HG03159 (cell line): ENCODE results near the gene SERINC2.
"Not testable (repeated sequence)": the region's sequence is repeated elsewhere in the genome, so short reads cannot be mapped to it uniquely, and the experiment has no call there.

Source experiments
- ATAC-seq: cut with Tn5 transposase; IDR thresholded peaks from one replicate; pipeline ENCODE4 v1.9.1; 2021; ENCODE audit warnings: mild to moderate bottlenecking, moderate library complexity; ENCODE audit not compliant: unreplicated experiment

The SERINC2 gene

GRCh38 chr1:31382379-31382989, 30.5 kb upstream of the SERINC2 start:
- ATAC-seq: no peak

- no peak for ATAC-seq
Observed at GRCh38 chr1:31383967-31384366, 29.0 kb upstream of the SERINC2 start.

DNA sequence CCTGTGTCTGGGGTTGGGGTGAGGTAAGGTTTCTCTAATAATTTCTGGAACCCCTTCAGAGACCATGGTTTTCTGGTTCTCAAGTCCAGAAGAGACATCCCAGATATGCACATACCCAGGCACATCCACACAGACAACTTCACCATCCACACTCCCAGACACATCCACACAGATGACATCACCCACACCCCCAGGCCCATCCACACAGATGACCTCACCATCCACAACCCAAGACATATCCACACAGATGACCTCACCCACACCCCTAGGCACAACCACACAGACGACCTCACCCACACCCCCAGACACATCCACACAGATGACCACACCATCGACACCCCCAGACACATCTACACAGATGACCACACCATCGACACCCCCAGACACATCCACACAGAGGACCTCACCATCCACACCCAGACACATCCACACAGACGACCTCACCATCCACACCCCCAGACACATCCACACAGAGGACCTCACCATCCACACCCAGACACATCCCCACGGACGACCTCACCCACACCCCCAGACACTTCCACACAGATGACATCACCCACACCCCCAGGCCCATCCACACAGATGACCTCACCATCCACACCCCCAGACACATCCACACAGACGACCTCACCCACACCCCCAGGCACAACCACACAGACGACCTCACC, 26.3 kb upstream of the SERINC2 start:
- not testable (repeated sequence) for ATAC-seq

DNA sequence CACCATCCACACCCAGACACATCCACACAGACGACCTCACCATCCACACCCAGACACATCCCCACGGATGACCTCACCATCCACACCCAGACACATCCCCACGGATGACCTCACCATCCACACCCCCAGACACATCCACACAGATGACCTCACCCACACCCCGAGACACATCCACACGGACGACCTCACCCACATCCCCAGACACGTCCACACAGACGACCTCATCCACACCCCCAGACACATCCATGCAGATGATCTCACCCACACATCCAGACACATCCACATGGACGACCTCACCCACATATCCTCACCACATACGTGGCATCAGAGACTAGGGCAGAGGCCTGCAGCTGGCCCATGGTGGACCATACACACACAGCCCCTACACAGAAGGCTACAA, 25.4 kb upstream of the SERINC2 start:
- no peak for ATAC-seq

- ATAC-seq: no peak
Observed at GRCh38 chr1:31389616-31390015, 23.4 kb upstream of the SERINC2 start.

GRCh38 chr1:31390071-31390470, 22.9 kb upstream of the SERINC2 start:
- no peak for ATAC-seq

DNA sequence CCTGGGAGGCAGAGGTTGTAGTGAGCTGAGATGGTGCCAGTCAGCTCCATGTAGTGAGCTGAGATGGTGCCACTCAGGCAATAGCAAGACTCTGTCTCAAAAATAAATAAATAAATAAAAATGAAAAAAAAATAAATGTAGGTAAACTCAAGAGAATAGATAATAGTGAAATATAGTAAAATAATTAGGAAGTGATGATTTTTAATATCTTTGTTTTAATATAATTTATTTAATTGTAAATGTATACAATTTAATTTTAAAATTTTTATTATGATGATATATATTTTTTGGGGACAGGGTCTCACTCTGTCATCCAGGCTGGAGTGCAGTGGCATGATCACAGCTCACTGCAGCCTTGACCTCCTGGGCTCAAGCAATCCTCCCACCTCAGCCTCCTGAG, 19.6 kb upstream of the SERINC2 start:
- no peak for ATAC-seq

DNA sequence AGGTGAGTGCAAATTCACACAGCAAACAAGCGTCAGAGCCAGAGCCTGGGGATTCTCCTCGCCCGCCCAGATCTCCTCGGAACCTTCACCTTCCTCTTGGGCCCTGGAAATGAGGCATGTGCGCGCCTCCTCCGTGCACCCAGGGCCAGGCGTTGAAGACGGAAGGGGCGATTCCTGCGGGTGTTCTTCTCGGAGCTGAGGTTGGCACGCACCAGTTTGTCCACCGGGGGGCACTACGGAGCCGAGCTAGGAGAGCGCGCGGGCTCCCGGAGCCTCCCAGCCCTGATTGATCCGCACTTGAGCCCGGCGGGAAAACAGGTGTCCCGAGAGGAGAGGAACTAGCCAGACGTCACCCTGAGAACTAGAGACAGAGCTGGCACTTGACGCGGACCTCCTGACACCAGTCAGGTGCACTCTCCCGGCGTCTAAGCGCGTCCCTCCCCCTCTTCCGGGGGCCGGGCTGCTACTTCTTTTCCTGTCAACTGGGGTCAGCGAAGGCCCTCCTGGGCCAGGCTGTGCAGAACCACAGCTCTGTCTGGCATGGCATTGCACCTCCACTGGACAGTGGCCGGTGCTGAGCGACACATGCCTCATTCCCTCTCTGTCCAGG, 18.3 kb upstream of the SERINC2 start:
- ATAC-seq: no peak

- no peak for ATAC-seq
Observed at GRCh38 chr1:31396633-31397351, 16.2 kb upstream of the SERINC2 start.

- ATAC-seq: no peak
Observed at GRCh38 chr1:31397360-31398095, 15.5 kb upstream of the SERINC2 start.

GRCh38 chr1:31398246-31398645, 14.8 kb upstream of the SERINC2 start:
- ATAC-seq: no peak

- no peak for ATAC-seq
Observed at GRCh38 chr1:31399976-31400375, 13.0 kb upstream of the SERINC2 start.

DNA sequence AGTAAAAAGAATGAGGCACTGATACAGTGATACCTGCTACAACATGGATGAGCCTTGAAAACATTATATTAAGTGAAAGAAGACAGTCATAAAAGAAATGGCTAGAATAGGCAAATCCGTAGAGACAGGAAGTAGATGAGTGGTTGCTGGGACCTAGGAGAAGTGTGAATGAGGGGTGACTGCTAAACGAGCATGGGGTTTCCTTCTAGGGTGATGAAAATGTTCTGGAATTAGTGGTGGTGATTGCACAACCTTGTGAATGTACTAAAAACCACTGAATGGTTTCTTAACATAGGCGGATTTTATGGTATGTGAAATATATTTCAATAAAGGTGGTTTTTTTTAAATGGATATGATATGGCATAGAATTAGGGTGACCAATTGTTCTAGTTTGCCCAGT, 12.6 kb upstream of the SERINC2 start:
- ATAC-seq: no peak

GRCh38 chr1:31401241-31401640, 11.8 kb upstream of the SERINC2 start:
- ATAC-seq: no peak

DNA sequence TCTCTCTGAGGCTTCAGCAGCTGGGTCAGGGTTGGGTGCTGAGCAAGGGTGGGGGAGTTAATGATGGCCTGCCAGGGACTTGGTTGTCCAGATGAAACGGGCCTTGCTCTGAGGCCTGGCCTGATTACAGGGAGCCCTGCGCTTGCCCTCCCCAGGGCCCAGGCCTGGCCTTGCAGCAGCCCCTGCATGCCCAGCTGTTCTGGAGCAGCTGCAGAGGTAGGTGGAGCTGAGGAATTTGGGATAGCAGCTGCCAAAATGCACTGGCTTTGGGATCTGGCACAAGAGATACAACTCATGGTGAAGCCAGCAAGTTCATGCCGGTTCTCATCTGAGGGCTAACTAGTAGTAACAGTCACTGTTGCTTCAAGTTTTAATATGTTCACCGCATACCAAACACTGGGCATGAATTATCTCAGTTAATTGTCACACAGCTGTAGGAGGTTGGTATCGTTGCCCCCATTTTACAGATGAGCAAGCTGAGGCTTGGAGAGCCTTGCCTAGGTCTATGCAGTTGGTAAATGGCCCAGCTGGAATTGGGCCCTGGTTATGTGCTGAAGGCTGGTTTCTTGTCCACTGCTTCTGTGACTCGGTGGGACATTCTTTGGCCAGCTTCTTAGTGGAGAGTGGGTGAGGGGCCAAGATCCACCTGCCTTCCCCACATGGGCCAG, 7.3 kb upstream of the SERINC2 start:
- ATAC-seq: no peak

DNA sequence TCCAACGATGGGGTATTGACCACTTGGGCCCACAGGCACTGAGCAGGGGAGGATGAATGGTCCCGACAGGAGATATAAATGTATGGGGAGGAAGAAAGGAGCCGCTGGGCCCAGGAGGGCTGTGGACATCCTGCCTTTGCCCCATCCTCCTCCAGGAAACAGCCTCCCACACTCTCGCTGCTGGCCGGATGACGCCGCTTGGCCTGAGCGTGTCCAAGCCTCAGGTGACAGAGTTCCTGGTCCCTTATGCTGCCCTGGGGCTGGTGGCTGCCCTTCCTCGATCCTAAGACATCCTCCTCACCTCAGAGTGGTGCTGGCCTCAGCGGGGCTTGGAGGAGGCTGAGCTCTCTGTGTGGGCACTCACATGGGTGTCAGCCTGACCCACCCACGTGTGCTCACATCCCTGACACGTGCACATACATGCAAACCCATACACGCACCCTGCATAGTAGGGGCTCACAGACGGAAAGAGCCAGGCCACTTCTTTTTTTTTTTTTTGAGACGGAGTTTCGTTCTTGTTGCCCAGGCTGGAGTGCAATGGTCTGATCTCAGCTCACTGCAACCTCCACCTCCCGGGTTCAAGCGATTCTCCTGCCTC, 5.9 kb upstream of the SERINC2 start:
- ATAC-seq: no peak

- ATAC-seq: no peak
Observed at GRCh38 chr1:31408788-31409318, 4.2 kb upstream of the SERINC2 start.

DNA sequence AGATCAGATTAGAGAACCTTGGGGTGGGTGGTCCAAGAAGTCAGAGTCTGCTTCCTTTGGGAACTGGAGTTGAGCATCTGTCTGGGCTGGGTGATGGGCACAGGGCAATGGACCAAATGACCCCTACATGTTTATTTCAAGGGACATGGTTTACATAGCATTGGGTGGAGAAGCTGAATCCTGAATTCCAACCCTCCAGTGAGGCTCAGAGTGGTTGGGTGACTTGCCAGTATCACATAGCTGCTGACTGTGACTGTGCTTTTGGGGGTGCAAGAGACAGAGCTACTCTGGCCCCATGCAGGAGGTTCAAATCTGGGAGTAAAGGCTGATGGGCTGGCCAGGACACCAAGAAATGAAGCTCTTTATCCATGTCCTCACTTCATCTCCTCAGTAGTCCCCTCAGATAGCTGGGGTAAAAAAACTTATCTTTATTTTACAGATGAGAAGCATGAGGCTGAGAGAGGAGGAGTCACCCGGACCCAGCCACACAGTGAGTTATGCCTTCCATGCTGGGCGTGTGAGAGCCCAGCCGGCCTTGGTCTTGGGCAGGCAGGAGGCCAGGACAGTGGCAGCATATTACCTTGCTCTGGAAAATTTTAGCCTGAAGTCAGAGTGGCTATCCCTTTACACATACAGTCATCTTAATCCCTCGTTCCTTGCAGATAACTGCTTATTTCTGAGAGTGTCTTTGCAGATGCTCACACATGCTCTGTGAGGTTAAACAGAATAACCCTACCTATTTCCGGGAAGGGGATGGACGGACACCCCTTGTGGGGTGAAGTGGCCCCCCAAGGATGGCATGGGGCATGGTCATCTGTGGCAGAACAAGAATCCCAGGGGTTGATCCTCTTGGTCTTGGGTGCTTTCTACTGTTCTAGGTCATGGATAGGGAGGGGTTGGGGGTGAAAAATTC, 2.8 kb upstream of the SERINC2 start:
- no peak for ATAC-seq

DNA sequence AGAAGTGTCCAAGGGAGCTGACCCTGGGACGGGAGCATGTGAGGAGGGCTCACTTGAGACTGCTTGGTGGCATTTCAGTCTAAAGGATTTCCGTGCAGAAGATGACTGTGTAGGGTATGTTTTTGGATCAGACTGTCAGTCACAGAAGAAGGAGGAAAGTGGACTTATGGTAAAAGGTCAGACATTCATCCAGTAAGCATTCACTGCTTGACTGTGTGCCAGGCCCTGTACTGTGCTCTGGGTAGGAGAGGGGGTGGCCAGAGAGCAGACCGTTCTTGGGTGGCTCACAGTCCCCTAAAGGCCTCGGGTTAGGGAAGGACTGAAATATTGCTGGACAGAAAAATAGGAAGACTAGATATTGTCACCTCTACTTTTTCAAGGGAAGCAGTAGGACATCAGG, 2.1 kb upstream of the SERINC2 start:
- no peak for ATAC-seq
